HG03039 (cell line): ENCODE results near the gene MDFI.

ENCODE experiments used
- ATAC-seq: cut with Tn5 transposase; IDR thresholded peaks from one replicate; pipeline ENCODE4 v1.9.1; 2021; ENCODE audit warnings: mild to moderate bottlenecking, moderate library complexity; ENCODE audit not compliant: unreplicated experiment

Gene MDFI

DNA sequence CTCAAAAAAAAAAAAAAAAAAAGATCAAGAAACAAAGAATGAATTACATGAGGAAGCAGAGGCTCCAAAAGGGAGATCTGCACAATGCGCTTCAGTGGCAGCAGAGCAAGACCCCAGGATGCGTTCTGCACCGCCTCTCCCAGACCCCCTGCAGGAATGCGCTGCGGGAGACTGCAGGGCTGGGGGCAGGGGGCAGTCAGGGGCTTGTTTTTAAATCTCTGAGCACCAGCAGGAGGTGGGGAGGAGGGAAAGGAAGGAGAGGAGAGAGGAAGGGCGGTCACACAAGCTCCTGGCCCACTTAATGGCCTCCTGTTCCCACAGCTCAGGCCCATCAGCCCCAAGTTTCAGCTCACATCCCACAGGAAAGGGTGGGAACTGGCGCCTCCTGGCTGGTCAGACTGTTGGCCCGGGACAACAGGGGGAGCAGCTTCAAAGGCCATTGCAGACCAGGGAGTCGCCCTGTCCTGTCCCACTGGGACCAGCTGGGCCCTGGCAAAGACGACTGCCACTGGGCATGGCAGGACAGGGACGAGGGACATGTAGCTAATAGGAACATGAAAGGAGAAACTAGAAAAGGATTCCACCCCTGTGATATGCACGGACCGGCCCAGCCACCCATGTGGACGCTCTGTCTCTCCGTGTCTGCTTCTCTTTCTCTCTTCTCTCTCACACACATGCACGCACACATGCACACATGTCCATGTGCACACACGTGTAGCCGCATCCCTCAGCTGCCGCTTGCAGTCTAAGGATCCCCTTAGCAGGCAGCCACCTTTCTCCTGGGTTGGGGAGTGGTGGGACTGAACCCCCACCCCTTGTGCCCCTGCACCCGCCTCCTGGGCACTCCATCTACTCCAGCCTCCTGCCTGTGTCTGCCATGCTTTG, 62.4 kb downstream of the MDFI start:
- ATAC-seq, result no peak

DNA sequence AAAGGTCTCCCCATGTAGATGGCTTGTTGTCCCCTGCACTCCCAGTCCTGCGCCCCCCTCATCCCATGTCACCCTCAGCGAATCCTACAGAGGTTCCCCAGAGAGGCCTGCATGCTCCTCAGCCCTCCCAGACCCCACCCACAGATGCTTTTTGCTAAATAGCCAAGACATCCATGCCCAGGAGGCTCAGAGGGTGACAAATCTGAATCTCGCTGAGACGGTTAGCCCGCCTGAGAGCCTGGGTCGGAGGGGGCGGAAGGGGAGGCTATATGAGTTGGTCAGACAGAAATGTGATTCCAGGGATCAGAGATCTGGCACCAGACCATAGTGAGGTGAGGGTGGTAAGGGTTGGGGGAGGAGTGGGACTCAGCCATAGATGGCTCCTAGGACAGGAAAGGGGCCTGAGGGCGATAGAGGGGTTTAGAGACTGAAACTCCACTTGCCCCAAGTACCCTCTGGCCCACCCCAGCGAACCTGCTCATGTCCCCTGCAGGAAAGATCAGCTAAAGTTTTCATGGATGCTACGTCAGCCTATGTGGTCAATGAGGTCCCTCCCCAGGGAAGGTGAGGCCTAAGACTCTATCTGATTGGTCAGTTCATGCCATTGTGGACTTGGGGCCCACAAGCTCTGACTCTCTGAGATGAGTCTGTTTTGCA, 63.9 kb downstream of the MDFI start:
- no peak for ATAC-seq

DNA sequence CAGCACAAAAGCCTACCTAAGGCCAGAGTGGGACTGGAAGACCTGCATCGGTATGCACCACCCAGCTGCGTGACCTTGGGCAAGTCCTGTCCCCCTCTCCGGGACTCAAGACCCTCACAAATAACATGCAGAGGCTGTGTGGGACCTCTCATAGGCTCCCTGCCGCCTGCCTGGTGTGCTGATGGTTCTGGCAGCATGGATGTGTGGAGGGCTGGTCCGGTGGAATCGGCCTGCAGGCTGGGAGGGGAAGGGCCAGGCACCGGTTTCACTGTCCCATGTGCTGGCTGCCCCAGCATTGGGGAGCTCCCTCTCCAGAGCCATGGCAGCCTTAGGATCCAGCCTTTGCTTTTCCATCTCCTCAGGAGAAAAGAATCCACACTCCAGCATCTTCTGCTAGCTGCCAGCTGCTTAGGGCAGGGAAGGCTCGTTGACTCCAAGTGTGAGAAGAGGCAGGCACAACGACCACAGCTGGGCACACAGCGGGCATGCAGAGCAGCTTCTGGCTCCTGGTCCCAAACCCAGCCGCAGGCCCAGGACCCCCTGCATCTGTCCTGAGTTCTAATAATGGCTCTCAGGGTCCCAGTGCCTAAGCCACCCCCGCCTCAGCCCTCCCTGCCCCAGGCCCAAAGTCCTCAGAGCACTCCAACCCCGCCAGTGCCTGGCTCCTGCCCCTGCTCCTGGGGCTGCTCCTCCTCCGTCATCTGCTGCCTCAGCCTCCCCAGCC, 64.7 kb downstream of the MDFI start:
- ATAC-seq, result no peak
